Heart left ventricle (tissue), 13 donors: ENCODE data around the gene UNC13B.
"Not testable (repeated sequence)": the region's sequence is repeated elsewhere in the genome, so short reads cannot be mapped to it uniquely, and the experiment has no call there.

Experiments
- CTCF ChIP-seq, 12 donors: fragments of 200-600 bp; sonication (generic) in 4 of 12; IDR thresholded peaks; one replicate each; pipeline versions ENCODE4 v1.5.0 to v1.8.0; 2018 to 2022; ENCODE audit warnings: antibody characterized with exemption in 12 of 12, mild to moderate bottlenecking in 5 of 12
- POLR2A ChIP-seq, 2 donors: fragments of 450-650 bp; IDR thresholded peaks; one replicate each; pipeline ENCODE4 v1.6.1; 2017; ENCODE audit warnings: antibody characterized with exemption in 2 of 2, mild to moderate bottlenecking in 2 of 2, moderate library complexity in 2 of 2
- donor health status: ischemic (EF 13 %, LVEDD 7.1; RV severe dilation, severe dysfunction).
- donor health status: DM: no; HTN: yes; CAD: no.
- donor health status: DM: no; HTN: no; CAD: no.
- donor health status: ischemic (EF 25% LVEDD 6.9; RV normal size, moderate dysfunction).
- donor health status: ischemic (EF 25% LVEDD 5.7; RV mildly dilated, moderate dysfunction).
- donor health status: ischemic (EF 35%, LVEDD 5.7; RV mildly dilated, moderate dysfunction).
- donor health status: nonischemic (EF 11% LVEDD 7.7; RV severe dilation, severe dysfunction).
- donor health status: DM: yes; HTN: yes; CAD: no.
- donor health status: PGD.
- donor health status: ischemic (EF 29% LVEDD 5.4; RV normal size, mild dysfunction).
- donor health status: nonischemic (EF 23%, LVEDD 6.1; RV moderate dilation, normal function).

DNA sequence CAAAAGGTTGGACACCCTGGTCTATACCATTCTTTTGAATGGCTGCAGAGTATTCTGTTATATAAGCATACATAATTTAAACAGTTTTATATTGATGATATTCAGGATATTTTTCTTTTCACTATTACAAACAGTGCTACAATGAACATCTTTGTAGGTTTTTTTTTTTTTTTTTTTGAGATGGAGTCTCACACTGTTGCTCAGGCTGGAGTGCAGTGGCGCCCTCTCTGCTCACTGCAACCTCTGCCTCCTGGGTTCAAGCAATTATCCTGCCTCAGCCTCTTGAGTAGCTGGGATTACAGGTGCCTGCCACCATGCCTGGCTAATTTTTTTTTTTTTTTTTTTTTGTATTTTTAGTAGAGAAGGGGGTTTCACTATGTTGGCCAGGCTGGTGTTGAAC lies 5.6 kb downstream of the UNC13B start:
- TF ChIP-seq CTCF, POLR2A (IDR thresholded peaks at IDR 0.05): not testable (repeated sequence)
